Activated CD8-positive, alpha-beta memory T cell treated with anti-CD3 and anti-CD28 coated beads, Interleukin-2, amount 50 U/mL, for 24 hours (primary cell): ENCODE data around the gene ARID3C.

Source experiments
- DNase-seq: peaks from one replicate; pipeline ENCODE4 v3.0.0-alpha.2; 2020; ENCODE audit errors: extremely low read depth

ARID3C gene

GRCh38 chr9:34628656-34629490 lies at the start of gene ARID3C:
ARID3C (minus strand) TSS chr9:34629066; CDS start chr9:34628014, 1,052 bp downstream.
- no peak for DNase-seq

- DNase-seq: no peak
Observed at GRCh38 chr9:34675869-34676268, 47.0 kb upstream of the ARID3C start.

- peak; percentile 30 for DNase-seq
Observed at GRCh38 chr9:34675048-34675714, 46.3 kb upstream of the ARID3C start.

GRCh38 chr9:34674440-34674839 lies 45.6 kb upstream of the ARID3C start:
- no peak for DNase-seq

GRCh38 chr9:34671307-34671706 lies 42.4 kb upstream of the ARID3C start:
- DNase-seq: no peak

- DNase-seq: no peak
Observed at GRCh38 chr9:34669809-34670562, 41.1 kb upstream of the ARID3C start.

- peak; percentile 72 for DNase-seq
Observed at GRCh38 chr9:34665381-34666250, 36.8 kb upstream of the ARID3C start.

- DNase-seq: no peak
Observed at GRCh38 chr9:34665067-34665380, 36.2 kb upstream of the ARID3C start.

- no peak for DNase-seq
Observed at GRCh38 chr9:34664281-34665066, 35.6 kb upstream of the ARID3C start.

- DNase-seq: no peak
Observed at GRCh38 chr9:34663303-34663605, 34.4 kb upstream of the ARID3C start.

- DNase-seq: no peak
Observed at GRCh38 chr9:34662526-34663302, 33.8 kb upstream of the ARID3C start, which contains the start of gene CCL27. CCL27 (minus strand) TSS chr9:34662657; CDS start chr9:34662633, 24 bp downstream.

- DNase-seq: no peak
Observed at GRCh38 chr9:34659592-34660253, 30.9 kb upstream of the ARID3C start.

GRCh38 chr9:34658461-34658860 lies 29.6 kb upstream of the ARID3C start:
- DNase-seq: no peak

GRCh38 chr9:34656992-34657391 lies 28.1 kb upstream of the ARID3C start:
- no peak for DNase-seq

GRCh38 chr9:34655394-34655793 lies 26.5 kb upstream of the ARID3C start:
- no peak for DNase-seq

- no peak for DNase-seq
Observed at GRCh38 chr9:34654323-34655051, 25.6 kb upstream of the ARID3C start.

GRCh38 chr9:34653151-34654072 lies 24.5 kb upstream of the ARID3C start:
- DNase-seq: no peak

- no peak for DNase-seq
Observed at GRCh38 chr9:34652602-34653000, 23.7 kb upstream of the ARID3C start.
